CD4-positive, CD25-positive, alpha-beta regulatory T cell (primary cell): ENCODE measurements around the gene FBN1. TPM values are rescaled to one million over a fixed set of nuclear protein-coding genes. Genes with fewer than 3 reads are reported as not detected.
A peak's percentile ranks its signal among the peaks of the same experiment; 100 is the strongest.

Experiments
- ATAC-seq, 2 donors: fragments of 150-1000 bp; cut with Tn5 transposase; one replicate each; pipeline ENCODE4 v1.10.0; 2021; ENCODE audit warnings: low read depth in 2 of 2, moderate number of reproducible peaks in 2 of 2, moderate library complexity in 1 of 2
- DNase-seq, 3 donors: peaks; one replicate each; pipeline versions ENCODE4 v3.0.0 to v3.0.0-alpha.2; 2012 to 2022; ENCODE audit warnings: mixed read lengths in 1 of 3
- H3K27ac ChIP-seq: one replicate; pipeline ENCODE4 v1.7.0; 2013; ENCODE audit warnings: mild to moderate bottlenecking, low read length; ENCODE audit not compliant: insufficient read depth, poor library complexity, severe bottlenecking
- H3K27me3 ChIP-seq: one replicate; pipeline ENCODE4 v1.7.0; 2013; ENCODE audit warnings: low read length; ENCODE audit not compliant: control insufficient read depth, insufficient read depth
- H3K36me3 ChIP-seq: one replicate; pipeline ENCODE4 v1.7.0; 2013; ENCODE audit warnings: mild to moderate bottlenecking, low read length, moderate library complexity; ENCODE audit not compliant: control insufficient read depth, insufficient read depth
- H3K4me1 ChIP-seq: 2 replicates; pipeline ENCODE4 v1.7.0; 2013; ENCODE audit warnings: mild to moderate bottlenecking, low read length; ENCODE audit not compliant: insufficient read depth, control insufficient read depth, poor library complexity, severe bottlenecking
- H3K4me3 ChIP-seq: one replicate; pipeline ENCODE4 v1.7.0; 2013; ENCODE audit warnings: low read depth, mild to moderate bottlenecking, low read length, moderate library complexity
- H3K9me3 ChIP-seq, 2 experiments: 1 replicate in 1 of 2; 2 replicates in 1 of 2; pipeline ENCODE4 v1.7.0; 2013; ENCODE audit warnings: low read length in 2 of 2, mild to moderate bottlenecking in 1 of 2, moderate library complexity in 1 of 2; ENCODE audit not compliant: control insufficient read depth in 2 of 2
- H3K27ac Mint-ChIP-seq, 3 donors: one replicate each; pipeline ENCODE4 v1.8.0; 2020 to 2022; ENCODE audit warnings: mild to moderate bottlenecking in 3 of 3, mixed read lengths in 3 of 3, moderate library complexity in 2 of 3
- H3K27me3 Mint-ChIP-seq: one replicate; pipeline ENCODE4 v1.8.0; 2022; ENCODE audit warnings: mild to moderate bottlenecking, mixed read lengths
- H3K36me3 Mint-ChIP-seq: one replicate; pipeline ENCODE4 v1.8.0; 2020; ENCODE audit warnings: mixed read lengths
- H3K4me1 Mint-ChIP-seq, 4 donors: one replicate each; pipeline ENCODE4 v1.8.0; 2020 to 2022; ENCODE audit warnings: mixed read lengths in 4 of 4, mild to moderate bottlenecking in 1 of 4
- H3K4me3 Mint-ChIP-seq, 4 donors: one replicate each; pipeline ENCODE4 v1.8.0; 2020 to 2022; ENCODE audit warnings: mild to moderate bottlenecking in 4 of 4, mixed read lengths in 4 of 4, moderate library complexity in 3 of 4
- H3K9me3 Mint-ChIP-seq, 7 donors: one replicate each; pipeline ENCODE4 v1.8.0; 2020 to 2022; ENCODE audit warnings: mixed read lengths in 7 of 7, mild to moderate bottlenecking in 3 of 7, moderate library complexity in 2 of 7
- polyA plus RNA-seq, 4 donors: library from polyadenylated mRNA; unstranded; fragments of 300-500 nt; fragmentation: Illumina TruSeq; gene quantifications; one replicate each; pipeline ENCODE4 v1.2.3, GENCODE V29; 2021
- total RNA-seq: library from RNA; stranded (reverse); gene quantifications from one replicate; pipeline ENCODE4 v1.2.3, GENCODE V29; 2022

The FBN1 gene
- total and polyA plus RNA-seq, 5 donors from 2014 or later: 0.72 TPM; not detected in 4

DNA sequence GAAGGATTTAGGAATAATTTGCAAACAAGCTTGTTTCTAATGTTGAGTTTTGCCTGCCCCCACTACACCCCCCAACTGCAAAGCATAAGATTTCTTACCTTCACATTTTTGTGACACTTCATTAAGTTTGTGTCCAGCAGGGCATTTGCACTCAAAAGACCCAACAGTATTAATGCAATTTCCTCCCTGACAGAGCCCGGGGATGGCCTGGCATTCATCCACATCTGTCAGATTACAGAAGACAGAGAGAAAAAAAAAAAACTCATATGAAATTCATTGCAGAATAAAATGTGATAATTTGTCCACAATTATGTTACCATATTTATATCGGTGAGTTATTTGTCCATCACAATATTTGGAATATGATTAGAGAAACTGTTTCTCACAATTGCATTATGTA, 111.5 kb downstream of the FBN1 start:
- H3K27ac ChIP-seq: no peak overlapping the region
- Mint-ChIP-seq H3K9me3 (no peaks in the 10 kb centered on the region), H3K27ac (no peak overlapping the region), H3K27me3 (peaks cover 4% of the 10 kb centered on the region), H3K4me3 (no peak overlapping the region), H3K36me3 (no peaks in the 10 kb centered on the region), H3K4me1 (no peaks in the 10 kb centered on the region)
- H3K9me3 ChIP-seq: no peaks in the 10 kb centered on the region
- H3K4me1 ChIP-seq: no peaks in the 10 kb centered on the region
- no peak for ATAC-seq
- H3K27me3 ChIP-seq: no peaks in the 10 kb centered on the region
- no peaks in the 10 kb centered on the region for H3K36me3 ChIP-seq
- no peak for DNase-seq
- H3K4me3 ChIP-seq: no peak overlapping the region

DNA sequence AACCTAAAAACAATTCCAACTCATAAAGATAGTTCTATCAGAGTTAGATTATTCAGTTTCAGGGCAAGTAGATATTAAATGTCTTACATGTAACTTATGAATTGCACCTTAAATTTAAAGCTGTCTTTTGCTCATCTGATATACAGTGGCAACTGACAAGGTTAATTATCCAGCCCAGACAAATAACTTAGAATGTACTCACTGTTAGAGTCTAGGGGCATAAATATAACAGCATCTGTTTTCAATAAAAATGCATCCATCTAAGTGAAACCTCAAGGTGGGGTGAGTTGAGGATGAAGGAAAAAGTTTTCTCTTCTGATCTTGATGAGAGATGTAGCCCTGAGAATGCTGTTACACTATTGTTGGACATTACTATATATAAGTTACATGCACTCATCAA, 112.6 kb downstream of the FBN1 start:
- Histone ChIP-seq H3K27me3 (no peaks in the 10 kb centered on the region), H3K36me3 (no peaks in the 10 kb centered on the region), H3K4me1 (no peaks in the 10 kb centered on the region), H3K4me3 (no peak overlapping the region), H3K9me3 (no peaks in the 10 kb centered on the region), H3K27ac (no peak overlapping the region)
- ATAC-seq (no peak), DNase-seq (no peak)
- Mint-ChIP-seq H3K36me3 (no peaks in the 10 kb centered on the region), H3K9me3 (no peaks in the 10 kb centered on the region), H3K4me3 (no peak overlapping the region), H3K27ac (no peak overlapping the region), H3K27me3 (peaks cover 4% of the 10 kb centered on the region), H3K4me1 (no peaks in the 10 kb centered on the region)

DNA sequence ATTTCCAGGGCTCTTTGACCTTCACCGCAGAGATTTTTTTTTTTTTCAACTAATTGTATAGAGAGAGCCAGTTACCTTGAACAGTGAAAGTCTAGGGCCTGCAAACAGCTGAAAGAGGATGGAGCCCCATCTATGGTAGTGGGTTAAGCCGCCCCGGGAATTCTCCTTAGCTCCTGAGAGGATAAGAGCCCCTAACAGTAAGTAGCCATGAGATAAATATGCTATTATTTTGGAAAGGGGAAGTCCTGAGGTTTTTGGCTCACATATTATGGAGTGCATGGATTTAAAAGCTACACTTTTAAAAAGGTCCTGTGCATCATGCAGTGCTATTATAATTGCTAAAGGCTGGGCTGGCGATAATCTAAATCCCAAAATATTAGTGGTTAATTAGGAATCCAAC, 115.0 kb downstream of the FBN1 start:
- no peaks in the 10 kb centered on the region for H3K9me3 ChIP-seq
- H3K4me1 ChIP-seq: no peaks in the 10 kb centered on the region
- Mint-ChIP-seq H3K4me1 (no peaks in the 10 kb centered on the region), H3K4me3 (no peak overlapping the region), H3K27ac (peak overlapping the region in 1 of 3 donors; percentile 65), H3K36me3 (no peaks in the 10 kb centered on the region), H3K9me3 (no peaks in the 10 kb centered on the region), H3K27me3 (peaks cover 4% of the 10 kb centered on the region)
- no peak overlapping the region for H3K27ac ChIP-seq
- no peak for DNase-seq
- H3K36me3 ChIP-seq: no peaks in the 10 kb centered on the region
- H3K4me3 ChIP-seq: no peak overlapping the region
- no peaks in the 10 kb centered on the region for H3K27me3 ChIP-seq
- ATAC-seq: no peak

DNA sequence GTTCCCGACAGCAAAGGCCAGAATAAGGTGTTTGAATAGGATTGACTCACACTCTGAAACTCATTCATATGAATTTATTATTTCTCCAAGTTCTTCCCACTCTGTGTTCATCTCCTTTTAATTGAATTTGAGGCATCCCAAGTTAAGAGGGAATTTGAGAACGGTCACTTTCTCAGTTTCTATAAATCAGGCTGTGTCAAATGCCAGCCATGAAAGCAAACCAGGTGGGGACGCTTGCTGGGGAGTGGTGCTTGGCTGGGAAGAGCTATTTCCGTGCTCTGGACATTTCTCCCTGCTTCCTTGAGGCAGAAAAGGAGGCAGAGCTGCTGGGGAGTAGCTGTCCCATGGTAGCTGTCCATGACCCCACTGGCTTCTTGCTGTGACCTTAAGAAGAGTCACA, 116.6 kb downstream of the FBN1 start:
- Mint-ChIP-seq H3K27me3 (peaks cover 4% of the 10 kb centered on the region), H3K36me3 (no peaks in the 10 kb centered on the region), H3K9me3 (peaks cover 0 to 3% (median 0%) of the 10 kb centered on the region in 7 donors), H3K4me3 (no peak overlapping the region), H3K27ac (no peak overlapping the region), H3K4me1 (no peaks in the 10 kb centered on the region)
- Histone ChIP-seq H3K27me3 (no peaks in the 10 kb centered on the region), H3K4me1 (no peaks in the 10 kb centered on the region), H3K27ac (no peak overlapping the region), H3K4me3 (no peak overlapping the region), H3K9me3 (no peaks in the 10 kb centered on the region), H3K36me3 (no peaks in the 10 kb centered on the region)
- ATAC-seq (no peak), DNase-seq (no peak)

DNA sequence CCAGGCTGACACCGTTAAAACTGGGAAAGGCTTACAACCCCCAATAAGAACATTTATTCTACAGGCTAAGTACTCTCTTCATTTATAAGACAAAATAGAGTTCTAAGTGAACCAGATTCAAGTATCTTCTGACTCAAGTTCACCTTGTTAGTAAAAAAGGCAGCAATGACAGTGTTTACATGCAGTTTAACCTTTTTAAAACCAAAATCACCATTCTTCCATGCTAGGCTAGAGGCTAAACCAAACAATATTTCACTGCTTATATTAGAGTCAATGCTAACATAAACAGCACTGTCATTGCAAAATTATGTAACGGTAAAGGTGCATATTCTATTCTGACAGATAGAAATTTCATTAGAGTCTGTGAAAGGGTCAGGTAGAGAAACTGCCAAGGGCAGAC, 118.0 kb downstream of the FBN1 start:
- Histone ChIP-seq H3K27me3 (no peaks in the 10 kb centered on the region), H3K27ac (no peak overlapping the region), H3K4me3 (no peak overlapping the region), H3K4me1 (no peaks in the 10 kb centered on the region), H3K9me3 (no peaks in the 10 kb centered on the region), H3K36me3 (no peaks in the 10 kb centered on the region)
- H3K27me3 Mint-ChIP-seq: peaks cover 4% of the 10 kb centered on the region
- ATAC-seq (no peak), DNase-seq (no peak)
- H3K4me3 Mint-ChIP-seq: no peak overlapping the region
- no peaks in the 10 kb centered on the region for H3K36me3 Mint-ChIP-seq
- H3K27ac Mint-ChIP-seq: no peak overlapping the region
- peaks cover 0 to 3% (median 0%) of the 10 kb centered on the region in 7 donors for H3K9me3 Mint-ChIP-seq
- H3K4me1 Mint-ChIP-seq: no peaks in the 10 kb centered on the region

DNA sequence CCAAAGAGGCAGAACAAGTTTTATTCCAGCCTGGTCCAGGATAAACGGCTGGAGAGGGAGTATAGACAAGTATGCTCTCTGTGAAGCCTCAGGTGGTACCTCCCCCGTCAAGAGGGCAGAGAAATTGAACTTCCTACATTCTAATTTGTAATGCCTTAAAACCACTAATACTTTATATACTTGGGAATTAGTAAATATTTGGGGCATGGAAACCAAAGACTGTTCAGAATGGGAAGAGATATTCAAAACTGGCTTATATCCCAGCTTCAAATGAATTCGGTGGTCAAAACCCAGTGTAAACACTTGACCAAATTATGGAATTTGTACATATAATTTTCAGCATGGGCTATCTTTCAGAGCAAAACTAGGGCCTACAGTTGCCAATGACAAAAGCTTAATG, 122.6 kb downstream of the FBN1 start:
- DNase-seq (no peak), ATAC-seq (no peak)
- Histone ChIP-seq H3K4me3 (no peak overlapping the region), H3K36me3 (no peaks in the 10 kb centered on the region), H3K27me3 (no peaks in the 10 kb centered on the region), H3K4me1 (no peaks in the 10 kb centered on the region), H3K27ac (no peak overlapping the region), H3K9me3 (no peaks in the 10 kb centered on the region)
- no peaks in the 10 kb centered on the region for H3K27me3 Mint-ChIP-seq
- no peak overlapping the region for H3K27ac Mint-ChIP-seq
- H3K9me3 Mint-ChIP-seq: peaks cover 0 to 3% (median 0%) of the 10 kb centered on the region in 7 donors
- H3K4me1 Mint-ChIP-seq: no peaks in the 10 kb centered on the region
- H3K36me3 Mint-ChIP-seq: no peaks in the 10 kb centered on the region
- no peak overlapping the region for H3K4me3 Mint-ChIP-seq

DNA sequence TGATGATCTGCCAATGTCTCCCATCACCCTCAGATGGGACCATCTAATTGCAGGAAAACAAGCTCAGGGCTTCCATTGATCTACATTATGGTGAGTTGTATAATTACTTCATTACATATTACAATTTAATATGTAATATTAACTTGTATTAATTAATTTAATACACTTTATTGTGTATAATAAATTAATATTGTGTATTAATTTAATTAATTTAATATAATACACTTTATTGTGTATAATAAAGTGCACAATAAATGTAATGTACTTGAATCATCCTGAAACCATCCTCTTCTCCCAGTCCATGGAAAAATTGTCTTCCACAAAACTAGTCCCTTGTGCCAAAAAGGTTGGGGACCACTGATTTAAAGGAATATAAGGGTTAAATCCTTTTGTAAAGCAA, 123.4 kb downstream of the FBN1 start:
- no peak overlapping the region for H3K27ac ChIP-seq
- H3K4me3 Mint-ChIP-seq: no peak overlapping the region
- H3K9me3 Mint-ChIP-seq: peaks cover 0 to 3% (median 0%) of the 10 kb centered on the region in 7 donors
- no peaks in the 10 kb centered on the region for H3K27me3 ChIP-seq
- H3K4me1 ChIP-seq: no peaks in the 10 kb centered on the region
- no peak for DNase-seq
- no peaks in the 10 kb centered on the region for H3K36me3 ChIP-seq
- no peak overlapping the region for H3K27ac Mint-ChIP-seq
- H3K4me3 ChIP-seq: no peak overlapping the region
- ATAC-seq: no peak
- H3K36me3 Mint-ChIP-seq: no peaks in the 10 kb centered on the region
- no peaks in the 10 kb centered on the region for H3K9me3 ChIP-seq
- no peaks in the 10 kb centered on the region for H3K4me1 Mint-ChIP-seq
- H3K27me3 Mint-ChIP-seq: no peaks in the 10 kb centered on the region

DNA sequence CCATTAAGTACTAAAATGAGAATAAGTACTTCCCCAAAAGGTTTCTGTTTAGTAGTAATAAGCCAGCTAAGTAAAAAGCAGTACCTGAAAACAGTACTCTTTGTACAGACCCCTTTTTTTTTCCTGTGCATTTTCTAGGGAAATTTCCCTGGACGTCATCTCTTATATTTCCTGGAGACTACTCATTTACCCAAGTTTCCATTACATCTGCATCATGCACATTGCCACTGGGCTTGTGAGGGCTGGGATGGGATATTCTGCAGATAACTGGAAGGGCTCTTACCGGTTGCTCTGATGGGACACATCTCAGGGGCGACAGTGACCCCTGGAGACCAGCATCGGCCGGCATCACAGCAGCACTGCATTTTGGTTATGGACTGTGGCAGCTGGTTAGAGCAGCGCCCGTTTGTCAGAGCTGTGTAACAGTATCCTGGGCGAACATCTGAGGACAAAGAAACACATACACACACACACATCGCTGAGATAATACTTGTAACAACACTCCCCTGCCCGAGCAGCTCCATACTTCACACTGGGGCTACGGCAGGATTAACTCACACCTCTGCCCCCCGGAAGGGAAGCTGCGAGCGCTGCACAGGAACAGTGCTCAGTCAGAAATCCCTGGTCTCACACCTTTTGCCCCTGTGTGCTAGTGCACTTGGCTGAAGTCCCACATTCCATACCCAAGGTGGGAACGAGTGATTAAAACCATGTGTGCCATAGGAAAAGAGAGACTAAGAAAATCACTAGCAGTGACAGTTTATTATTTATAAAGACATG, 124.9 kb downstream of the FBN1 start:
- Mint-ChIP-seq H3K4me3 (no peak overlapping the region), H3K4me1 (no peaks in the 10 kb centered on the region)
- no peak overlapping the region for H3K27ac ChIP-seq

More for the DNA sequence above, 124.9 kb downstream of the FBN1 start:
- no peak for ATAC-seq
- Histone ChIP-seq H3K9me3 (no peaks in the 10 kb centered on the region), H3K36me3 (no peaks in the 10 kb centered on the region), H3K4me1 (no peaks in the 10 kb centered on the region), H3K27me3 (no peaks in the 10 kb centered on the region), H3K4me3 (no peak overlapping the region)
- Mint-ChIP-seq H3K9me3 (peaks cover 0 to 3% (median 0%) of the 10 kb centered on the region in 7 donors), H3K27ac (no peak overlapping the region), H3K27me3 (no peaks in the 10 kb centered on the region), H3K36me3 (no peaks in the 10 kb centered on the region)
- DNase-seq: no peak
